Stimulated activated CD4-positive, alpha-beta T cell treated with anti-CD3 and anti-CD28 coated beads, Interleukin-4, amount 100 ng/mL, for 4 hours (primary cell): ENCODE measurements around the gene TTC39B.

Source experiments
- DNase-seq, 2 experiments: peaks; one replicate each; pipeline ENCODE4 v3.0.0-alpha.2; 2020

TTC39B gene

DNA sequence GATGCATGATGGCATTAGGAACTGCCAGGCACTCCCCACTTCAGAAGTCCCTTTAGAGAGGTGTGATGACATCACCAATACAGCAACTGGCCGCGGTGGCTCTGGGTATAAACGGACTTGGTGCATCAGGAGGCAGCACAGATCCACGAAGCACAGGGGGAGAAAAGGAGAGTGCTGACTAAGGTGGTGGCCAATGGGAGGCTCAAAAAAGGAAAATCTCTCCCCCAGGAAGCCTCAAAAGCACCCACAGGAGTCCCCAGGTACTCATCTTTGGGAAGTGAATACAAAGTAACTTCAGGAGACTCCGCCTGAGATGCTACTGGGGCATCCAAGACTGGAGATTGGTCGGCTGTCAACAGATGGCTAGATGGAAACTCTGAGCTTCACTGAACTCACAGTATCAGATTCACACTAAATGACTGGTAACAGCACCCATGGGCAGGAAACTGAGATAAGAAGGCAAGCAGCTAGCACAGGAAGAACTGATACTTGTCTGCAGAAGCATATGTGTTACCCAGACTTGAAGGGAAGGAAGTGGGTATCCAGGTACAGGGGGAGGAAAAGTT lies 7.6 kb downstream of the TTC39B start:
- peak; percentile 25 to 62 for DNase-seq

DNA sequence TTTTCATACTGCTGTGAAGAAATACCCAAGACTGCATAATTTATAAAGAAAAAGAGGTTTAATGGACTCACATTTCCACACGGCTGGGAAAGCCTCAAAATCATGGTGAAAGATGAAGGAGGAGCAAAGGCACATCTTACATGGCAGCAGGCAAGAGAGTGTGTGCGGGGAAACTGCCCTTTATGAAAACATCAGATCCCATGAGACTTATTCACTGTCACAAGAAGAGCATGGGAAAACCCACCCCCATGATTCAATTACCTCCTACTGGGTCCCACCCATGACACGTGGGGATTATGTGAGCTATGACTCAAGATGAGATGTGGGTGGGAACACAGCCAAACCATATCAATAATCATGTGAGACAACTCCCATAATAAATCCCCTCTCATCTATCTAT lies 8.7 kb downstream of the TTC39B start:
- no peak for DNase-seq

DNA sequence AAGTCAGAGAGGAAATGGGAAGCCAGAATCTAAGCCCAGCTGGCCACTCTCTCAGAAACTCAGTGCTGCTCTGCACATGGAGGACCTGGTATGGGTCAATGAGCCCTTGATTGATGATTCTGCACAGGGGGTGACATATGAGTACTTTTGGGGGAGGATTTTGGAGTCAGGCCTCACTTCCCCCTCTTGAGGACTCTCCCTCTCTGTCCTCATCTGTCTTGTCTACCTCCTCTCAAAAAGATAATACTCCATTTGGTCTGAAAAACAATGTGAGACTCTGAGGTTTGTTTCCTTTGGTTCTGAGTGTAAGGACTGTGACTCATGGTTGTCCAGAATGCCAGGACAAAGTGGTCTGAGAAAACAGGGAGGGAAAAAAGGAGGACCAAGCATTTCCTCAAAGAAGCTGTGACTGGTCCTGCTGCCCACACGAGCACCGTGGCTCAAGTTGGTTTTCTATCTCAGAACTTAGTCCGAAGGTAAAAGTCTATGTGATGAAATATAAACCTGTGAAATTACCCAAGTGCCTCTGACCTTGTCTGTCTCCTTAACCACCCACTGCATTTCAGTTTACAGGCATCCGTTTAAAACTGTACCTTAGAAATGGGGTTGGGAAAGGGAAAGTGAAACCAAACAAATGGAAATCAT lies 11.1 kb downstream of the TTC39B start:
- DNase-seq = no peak

DNA sequence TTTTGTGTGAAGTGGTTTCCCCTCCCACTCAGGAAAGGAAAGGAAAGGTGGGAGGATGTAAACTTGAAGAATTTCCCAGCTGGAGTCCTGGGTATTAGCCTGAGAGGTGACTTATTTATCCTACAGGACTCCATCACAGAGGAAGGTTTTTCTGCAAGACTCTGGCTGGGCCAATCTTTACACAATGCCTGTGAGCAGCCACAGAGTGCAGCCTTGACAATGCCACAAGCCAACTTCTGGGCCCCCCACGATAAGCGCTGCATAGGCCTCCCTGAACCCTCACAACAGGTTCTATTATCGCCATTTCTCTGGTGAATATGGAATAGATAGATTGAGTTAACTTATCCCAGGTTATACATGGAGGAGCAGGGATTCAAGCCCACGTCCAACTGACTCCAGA lies 12.4 kb downstream of the TTC39B start:
- DNase-seq = no peak

DNA sequence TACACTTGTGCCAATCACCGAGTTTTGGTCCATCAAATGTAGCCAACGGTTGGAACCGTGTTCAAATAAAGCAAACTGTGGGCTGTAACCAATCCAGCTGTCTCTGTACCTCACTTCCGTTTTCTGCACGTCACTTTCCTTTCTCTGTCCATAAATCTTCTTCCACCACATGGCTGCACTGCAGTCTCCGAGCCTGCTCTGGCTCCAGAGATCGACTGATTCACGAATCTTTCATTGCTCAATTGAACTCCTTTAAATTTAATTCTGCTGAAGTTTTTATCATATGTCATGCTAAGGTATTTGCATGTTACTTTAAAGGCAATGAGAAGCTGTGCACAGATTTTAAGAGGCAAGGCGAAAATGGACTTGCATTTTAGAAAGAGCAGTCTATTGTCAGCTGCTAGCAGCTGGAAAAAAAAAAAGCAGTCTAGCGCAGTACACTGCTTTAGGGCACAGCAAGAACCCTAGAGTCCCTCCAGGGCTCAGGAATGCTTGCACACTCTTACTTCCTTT lies 13.2 kb downstream of the TTC39B start:
- DNase-seq = no peak

DNA sequence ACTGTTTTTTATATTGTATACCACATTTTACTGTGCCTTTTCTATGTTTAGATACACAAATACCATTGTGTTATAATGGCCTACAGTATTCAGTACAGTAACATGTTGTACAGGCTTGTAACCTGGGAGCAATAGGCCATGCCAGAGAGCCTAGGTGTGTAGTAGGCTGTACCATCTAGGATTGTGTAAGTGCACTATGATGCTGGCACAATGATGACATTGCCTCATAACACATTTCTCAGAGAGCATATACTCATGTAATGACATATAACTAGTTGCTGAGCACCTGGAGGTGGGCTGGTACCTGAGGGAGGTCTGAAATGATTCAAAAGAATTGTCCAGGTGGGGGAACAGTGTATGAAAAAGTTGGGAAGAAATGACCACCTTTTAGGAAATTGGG lies 13.9 kb downstream of the TTC39B start:
- DNase-seq = no peak

DNA sequence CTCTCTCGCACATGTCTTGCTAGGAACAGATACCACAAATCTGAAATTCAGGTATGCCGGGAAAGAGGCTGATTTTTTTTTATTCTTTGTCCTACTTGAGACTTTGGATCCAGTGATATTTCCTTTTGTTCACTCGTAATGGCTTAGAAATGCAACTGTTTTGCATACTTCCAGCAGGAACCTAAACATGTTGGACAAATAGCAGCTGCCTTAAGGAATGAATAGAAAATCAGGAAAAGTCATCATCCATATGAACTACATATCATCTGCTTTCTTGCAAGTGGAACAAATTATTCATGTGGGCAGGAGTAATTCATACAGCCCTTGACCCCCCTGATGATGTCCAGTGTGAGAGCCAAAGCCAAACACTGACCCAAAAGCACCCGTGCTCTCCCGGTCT lies 17.4 kb downstream of the TTC39B start:
- no peak for DNase-seq

DNA sequence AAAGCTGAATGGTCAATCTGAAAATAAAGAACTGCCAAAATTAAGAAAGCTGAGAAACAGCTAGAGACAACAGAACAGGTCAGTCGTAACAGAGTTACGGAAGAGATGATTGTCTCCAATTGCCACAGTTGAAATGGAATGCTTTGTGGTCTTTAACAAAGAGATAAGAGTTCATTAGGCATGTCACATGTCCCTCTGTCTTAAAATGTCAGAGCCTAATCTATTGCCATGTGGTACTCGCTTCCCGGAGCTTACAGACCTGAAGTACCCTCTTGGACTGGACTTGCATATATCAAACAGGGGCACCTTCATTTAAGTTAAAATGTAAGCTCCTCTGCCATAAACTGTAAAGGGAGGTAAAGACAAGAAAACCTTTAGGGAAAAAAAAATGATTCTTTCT lies 19.7 kb downstream of the TTC39B start:
- DNase-seq = no peak

DNA sequence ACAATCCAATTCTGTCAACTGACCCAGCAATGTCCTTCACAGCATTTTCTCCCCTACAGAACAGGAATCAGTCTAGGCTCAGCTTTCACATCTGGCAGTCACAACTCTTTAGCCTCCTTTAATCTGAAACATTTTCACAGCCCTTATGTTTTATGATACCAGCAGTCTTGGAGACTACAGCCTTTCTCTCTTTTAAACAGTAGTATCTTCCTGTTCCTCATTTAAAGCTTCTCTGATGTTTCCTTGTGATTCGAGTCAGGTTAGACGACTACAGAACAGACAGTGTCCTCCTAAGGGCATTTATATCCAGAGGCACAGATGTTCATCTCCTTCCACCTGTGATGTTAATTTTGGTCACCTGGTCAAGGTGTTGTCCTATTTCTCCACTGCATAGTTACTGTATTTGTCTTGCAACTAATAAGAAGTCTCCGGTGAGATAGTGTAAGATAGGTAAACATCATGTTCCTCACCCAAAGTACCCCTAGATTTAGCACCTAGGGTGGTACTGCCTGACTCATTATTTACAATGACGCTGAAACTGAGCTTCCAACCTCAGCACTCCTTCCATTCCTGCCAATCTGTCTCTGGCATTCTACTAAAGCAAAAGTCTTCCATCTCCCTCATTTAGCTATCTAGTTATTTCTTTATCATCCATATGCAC lies 20.7 kb downstream of the TTC39B start:
- no peak for DNase-seq

DNA sequence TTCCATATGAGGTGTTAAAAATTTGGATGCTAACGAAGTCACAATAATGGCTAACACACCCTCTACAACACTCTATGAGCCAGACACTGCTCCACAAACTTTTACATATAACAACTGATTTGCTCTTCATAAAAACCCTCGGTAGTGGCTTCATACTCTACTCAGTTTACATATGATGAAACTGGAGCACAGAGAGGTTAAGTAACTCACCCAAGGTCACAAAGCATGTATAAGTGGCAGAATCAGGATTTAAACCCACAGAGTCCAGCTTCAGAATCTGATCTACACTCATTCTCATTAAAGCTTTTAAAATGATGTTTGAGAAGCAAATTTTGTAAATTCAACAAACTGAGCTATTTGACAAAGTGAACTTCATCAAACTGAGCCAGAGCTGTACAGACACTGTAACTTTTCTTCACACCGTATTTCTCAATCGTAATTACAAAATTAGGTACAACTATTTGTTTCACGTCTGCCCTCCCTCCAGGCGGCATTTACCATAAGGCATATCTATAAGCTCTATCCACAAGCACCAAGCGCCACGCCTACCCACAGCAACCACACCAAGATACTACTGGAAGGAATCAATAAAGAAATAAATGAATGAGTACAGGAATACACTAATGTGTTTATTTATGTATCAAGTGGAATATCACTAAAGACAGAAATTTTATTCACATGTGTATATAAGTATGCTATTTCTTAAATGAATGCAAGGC lies 24.3 kb downstream of the TTC39B start:
- DNase-seq = no peak

DNA sequence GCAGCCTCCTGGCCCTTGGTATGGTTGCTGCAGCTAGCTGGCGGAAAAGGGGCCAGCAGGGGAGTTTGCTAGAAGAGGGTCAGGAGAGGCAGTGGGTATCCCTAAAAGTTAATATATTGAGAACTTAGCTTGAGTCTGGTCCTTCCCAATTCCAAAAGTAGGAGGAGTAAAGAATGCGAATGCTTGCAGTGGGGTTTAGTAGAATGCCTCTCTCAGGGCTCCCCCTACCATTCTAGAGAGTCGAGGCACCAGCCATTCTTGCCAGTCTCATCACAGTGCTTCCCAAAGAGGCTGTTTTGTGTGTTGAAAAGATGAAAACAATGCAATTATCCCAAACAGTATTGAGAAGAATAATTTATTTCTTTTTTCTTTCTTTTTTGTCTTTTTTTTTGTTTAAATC lies 26.4 kb downstream of the TTC39B start:
- DNase-seq = no peak

DNA sequence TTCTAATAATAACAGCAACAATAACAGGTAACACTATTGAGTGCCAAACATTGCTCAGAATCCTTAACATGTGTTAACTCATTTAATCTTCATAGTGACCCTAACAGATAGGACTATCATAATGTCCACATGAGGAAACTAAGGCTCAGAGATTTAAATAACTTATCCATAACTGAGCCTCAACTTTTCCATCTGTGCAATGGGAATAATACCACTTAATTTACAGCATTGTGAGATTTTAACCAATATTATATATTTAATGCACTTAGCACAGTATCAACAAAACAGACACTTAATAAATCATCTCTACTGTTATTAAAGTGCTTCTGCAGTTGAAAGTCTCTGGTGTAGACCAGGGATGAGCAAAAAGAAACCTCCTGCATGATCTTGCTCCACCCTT lies 28.2 kb downstream of the TTC39B start:
- DNase-seq = no peak

DNA sequence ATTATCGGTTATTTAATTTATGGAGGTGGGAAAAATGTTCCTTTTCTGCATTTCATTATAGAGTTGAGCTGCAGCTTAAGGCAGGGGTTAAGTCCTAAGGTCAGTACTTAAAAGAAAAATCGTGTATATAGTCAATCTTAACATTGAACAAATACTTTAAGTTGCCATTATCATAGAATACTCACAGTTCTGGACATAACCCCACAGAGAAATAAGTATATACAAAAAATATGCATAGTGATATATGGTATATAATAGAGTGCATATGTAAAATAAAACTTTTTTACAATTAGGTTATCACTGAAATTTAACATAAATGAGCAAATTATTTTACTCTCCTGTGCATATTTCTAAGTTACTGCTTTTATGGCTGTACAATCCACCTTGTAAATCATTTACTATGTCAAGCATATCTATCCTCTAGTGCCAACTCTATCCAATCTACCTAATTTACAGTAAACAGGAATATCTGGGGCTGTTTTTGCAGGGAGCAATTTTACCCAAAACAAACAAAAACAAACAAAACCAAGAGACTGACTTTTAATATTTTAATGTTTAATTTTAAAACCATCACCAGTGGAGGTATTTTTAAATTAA lies 28.8 kb downstream of the TTC39B start:
- no peak for DNase-seq

DNA sequence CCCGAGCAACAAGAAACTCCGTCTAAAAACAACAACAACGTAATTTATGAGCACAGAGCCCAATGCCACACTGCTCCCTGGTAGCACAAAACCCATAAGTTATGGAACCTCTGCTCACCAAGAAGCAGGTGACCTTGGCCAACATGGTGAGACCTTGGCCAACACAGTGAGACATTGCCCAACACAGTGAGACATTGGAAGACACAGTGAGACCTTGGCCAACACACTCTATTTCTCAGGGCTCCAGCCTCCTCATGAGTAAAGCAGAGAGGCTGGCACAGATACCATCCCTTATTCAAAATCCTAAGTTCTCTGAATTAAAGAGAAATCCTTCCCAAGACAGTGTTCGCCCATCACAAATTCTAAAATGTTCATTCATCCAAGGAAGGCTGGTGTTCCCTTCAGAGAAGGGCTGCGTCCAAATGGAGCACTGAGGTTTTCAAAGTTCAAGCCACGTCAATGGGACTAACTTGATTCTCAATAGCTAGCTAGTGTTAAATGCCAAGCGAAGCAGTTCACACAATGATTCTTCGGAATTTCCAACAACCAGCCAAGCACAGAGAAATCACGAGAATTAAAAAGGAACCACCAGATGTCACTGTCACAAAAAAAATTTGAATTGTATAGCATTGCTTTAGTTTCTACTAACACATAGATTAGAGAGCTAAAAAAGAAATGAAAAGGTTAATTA lies 29.5 kb downstream of the TTC39B start:
- DNase-seq = no peak

DNA sequence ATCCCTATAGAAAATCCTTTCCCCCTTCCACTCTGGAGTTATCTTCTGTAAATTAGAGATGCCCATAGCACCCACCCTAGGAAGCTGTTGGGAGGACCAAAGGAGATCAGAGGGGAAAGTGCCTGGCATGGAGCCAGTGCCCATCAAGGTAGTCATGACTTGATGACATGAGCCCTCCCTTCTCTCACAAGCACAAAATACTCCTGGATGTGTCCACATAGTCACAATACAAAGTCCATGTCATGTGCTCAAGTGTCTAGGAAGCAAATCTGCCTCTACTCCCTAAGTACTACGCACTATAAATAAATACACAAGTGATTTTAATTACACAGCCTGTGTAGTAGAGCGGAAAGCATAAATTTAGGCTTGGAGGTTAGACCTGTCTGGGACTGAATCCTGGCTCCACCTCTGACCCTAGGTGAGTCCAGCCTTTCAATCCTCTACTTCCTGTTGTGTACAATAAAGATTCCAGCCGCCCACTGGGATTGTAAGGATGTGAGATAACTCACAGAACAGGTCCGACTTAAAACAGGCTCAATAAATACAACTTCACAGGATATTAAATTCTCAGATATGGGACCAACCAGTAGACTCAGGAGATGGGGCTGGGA lies 30.6 kb downstream of the TTC39B start:
- no peak for DNase-seq

DNA sequence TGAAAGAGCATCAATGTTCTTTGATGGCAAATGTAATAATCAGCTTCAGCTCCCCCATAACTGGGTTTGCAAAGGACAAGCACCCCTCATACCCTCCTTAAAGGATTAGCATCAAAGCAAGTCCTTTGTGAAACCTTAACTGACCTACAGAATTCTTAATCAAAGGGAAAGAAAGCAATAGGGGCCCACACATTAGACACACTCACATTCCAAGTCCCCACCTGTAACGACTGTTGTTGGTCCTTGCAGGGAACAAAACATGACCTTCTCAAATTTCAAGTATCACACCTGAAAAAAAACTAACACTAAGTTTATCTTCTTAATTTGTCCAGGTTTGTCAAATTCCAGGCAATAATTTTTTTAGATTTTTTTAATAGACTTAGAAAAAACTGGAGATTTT lies 32.6 kb downstream of the TTC39B start:
- no peak for DNase-seq

DNA sequence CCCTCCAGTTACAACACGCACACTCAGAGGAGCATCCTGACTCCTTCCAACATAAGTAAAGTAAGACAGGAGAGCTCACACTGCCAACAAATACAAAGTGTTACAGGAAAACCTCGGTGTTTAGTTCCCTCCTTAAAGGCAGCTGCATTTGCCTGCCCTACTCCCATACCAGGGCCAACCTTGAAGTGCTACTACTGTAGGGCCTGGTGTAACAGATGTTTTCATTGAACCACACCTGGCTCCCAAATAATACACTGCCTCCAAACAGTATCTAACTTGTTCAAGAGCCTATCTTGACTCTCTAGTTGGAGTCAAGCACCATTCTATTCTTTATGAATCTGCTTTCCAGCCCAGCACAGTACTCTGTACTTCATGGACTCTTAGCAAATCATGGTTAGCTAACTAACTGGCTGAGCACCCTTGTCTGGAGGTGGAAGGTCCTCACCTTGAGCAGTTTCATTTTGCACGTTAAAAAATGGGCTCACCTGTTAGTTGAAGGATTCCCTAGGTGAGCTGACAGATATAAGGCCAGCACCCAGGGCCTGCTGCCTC lies 34.6 kb downstream of the TTC39B start:
- DNase-seq = no peak

DNA sequence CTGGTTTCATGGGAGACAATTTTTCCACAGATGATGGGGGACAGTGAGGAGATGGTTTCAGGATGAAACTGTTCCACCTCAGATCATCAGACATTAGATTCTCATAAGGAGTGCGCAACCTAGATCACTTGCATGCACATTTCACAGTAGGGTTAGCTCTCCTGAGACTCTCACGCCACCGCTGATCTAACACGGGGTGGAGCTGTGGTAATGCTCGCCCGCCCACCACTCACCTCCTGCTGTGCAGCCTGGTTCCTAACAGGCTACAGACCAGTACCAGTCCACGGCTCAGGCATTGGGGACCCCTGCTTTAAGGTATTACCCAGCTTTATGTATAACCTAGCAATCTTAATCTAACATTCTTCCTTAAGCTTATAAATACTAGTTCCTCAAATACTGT lies 35.6 kb downstream of the TTC39B start:
- DNase-seq = no peak

DNA sequence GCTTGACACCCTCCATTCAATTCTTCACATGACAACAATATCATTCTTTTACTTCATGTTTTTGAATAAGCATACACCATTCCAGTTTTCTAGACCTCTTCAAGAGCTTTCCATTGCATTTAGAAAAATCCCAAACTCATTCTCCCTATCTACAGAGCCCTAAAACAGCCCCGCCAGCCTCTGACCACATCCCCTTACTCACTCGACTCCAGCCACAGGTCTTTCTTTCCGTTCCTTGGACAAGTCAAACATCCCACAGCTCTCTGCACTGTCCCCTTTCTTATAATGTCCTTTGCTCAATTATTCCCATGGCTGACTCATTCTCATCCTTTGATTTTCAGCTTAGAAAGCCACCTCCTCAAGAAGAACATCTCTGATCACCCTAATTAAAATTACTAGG lies 38.2 kb downstream of the TTC39B start:
- DNase-seq = no peak

DNA sequence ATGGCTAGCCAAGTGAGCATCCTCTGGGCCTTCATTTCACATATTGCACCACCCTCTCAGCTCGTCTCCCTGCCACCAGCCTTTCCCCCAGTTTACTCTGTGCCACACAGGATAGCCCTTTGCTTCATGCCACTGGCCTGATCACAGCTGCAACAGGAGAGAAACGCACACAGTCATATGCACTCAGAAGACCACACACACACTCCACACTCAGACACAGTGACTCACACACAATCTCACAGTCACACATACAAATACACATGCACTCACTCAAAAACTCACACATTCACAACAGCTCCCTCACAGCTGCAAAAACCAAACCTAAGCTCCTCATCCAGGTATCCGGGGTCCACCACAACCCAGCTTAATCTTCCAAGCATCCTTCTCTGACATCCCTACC lies 38.7 kb downstream of the TTC39B start:
- DNase-seq = no peak

DNA sequence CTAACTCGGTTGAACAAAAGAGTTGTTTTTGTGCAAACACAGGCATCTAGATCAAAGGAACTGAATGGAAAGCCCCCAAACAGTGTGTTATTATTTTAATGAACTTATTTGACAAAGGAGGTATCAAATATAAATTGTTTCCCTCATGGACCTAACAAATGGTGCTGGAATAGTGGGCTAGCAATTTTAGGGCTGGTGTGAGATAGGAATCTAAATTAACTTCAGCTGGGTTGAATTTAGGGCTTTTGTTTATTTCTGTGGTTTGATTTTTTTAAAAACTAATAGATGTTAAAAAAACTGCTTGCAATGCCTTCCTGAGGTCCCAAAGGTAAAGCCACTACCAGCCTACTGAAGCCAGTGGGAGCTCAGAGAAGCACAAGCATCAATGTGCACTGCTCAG lies 42.1 kb downstream of the TTC39B start:
- no peak for DNase-seq

DNA sequence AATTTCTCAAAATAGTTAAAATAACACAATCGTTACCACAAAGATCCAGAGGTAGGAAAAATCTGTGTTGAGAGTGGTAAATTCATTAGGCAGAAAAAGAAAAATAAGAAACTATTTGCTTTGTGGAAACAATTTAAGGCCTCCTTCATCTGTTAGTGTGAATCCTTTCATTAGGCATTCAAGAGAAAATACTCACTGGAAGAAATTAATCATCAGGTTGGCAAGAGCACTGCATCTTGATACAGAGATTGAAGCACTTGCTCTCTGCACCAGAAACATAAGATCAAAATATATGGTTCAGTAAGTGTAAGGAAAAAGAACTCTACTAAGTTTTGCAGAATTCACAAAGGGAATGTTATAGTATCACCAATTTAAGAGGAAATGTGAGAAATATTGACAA lies 44.4 kb downstream of the TTC39B start:
- no peak for DNase-seq
